Muscle layer of colon (tissue), 2 donors: ENCODE measurements around the gene TPSD1.
A peak's percentile ranks its signal among the peaks of the same experiment; 100 is the strongest.
"Not testable (repeated sequence)": the region's sequence is repeated elsewhere in the genome, so short reads cannot be mapped to it uniquely, and the experiment has no call there.

ENCODE experiments used
- H3K27ac ChIP-seq: one replicate; pipeline ENCODE4 v1.7.0; 2013; ENCODE audit warnings: low read depth, mild to moderate bottlenecking, low read length, moderate library complexity
- H3K27me3 ChIP-seq, 2 donors: one replicate each; pipeline ENCODE4 v1.7.0; 2013; ENCODE audit warnings: low read length in 2 of 2, mild to moderate bottlenecking in 2 of 2; ENCODE audit not compliant: insufficient read depth in 2 of 2, control insufficient read depth in 1 of 2
- H3K36me3 ChIP-seq: one replicate; pipeline ENCODE4 v1.7.0; 2013; ENCODE audit warnings: mild to moderate bottlenecking, low read length; ENCODE audit not compliant: insufficient read depth
- H3K4me1 ChIP-seq: one replicate; pipeline ENCODE4 v1.7.0; 2013; ENCODE audit warnings: mild to moderate bottlenecking, low read length; ENCODE audit not compliant: insufficient read depth
- H3K4me3 ChIP-seq, 2 donors: one replicate each; pipeline ENCODE4 v1.7.0; 2013; ENCODE audit warnings: low read length in 2 of 2, low read depth in 1 of 2, mild to moderate bottlenecking in 1 of 2, moderate library complexity in 1 of 2
- H3K9ac ChIP-seq: one replicate; pipeline ENCODE4 v1.7.0; 2013; ENCODE audit warnings: low read length
- H3K9me3 ChIP-seq: one replicate; pipeline ENCODE4 v1.7.0; 2013; ENCODE audit warnings: mild to moderate bottlenecking, low read length
- donor health status: abdominal sarcoma.
- donor health status: Adenocarcinoma of cecum.

The TPSD1 gene

GRCh38 chr16:1222553-1223354, 33.1 kb upstream of the TPSD1 start:
- no peaks in the 10 kb centered on the region for H3K4me1 ChIP-seq
- no peak overlapping the region for H3K9ac ChIP-seq
- H3K9me3 ChIP-seq = no peaks in the 10 kb centered on the region
- H3K27ac ChIP-seq = no peak overlapping the region
- no peak overlapping the region for H3K4me3 ChIP-seq
- H3K27me3 ChIP-seq = no peaks in the 10 kb centered on the region
- H3K36me3 ChIP-seq = peaks cover 11% of the 10 kb centered on the region

- Histone ChIP-seq H3K27me3 (no peaks in the 10 kb centered on the region), H3K27ac (no peak overlapping the region), H3K9ac (no peak overlapping the region), H3K36me3 (peaks cover 7% of the 10 kb centered on the region), H3K9me3 (no peaks in the 10 kb centered on the region), H3K4me3 (no peak overlapping the region), H3K4me1 (no peaks in the 10 kb centered on the region)
Measured at GRCh38 chr16:1223355-1224214, 32.3 kb upstream of the TPSD1 start.

- H3K27ac ChIP-seq = peak overlapping the region; percentile 23
Measured at GRCh38 chr16:1224558-1224957, 31.3 kb upstream of the TPSD1 start.

GRCh38 chr16:1225051-1225451, 30.8 kb upstream of the TPSD1 start, which contains the start of gene TPSG1:
TPSG1 (minus strand) TSS chr16:1225268; CDS start chr16:1225252, 16 bp downstream.
- H3K27ac ChIP-seq = peak within 1 kb of the TSS; percentile 23
- no peaks in the 10 kb centered on the region for H3K4me1 ChIP-seq
- H3K4me3 ChIP-seq = no peak within 1 kb of the TSS
- no peaks in the 10 kb centered on the region for H3K9me3 ChIP-seq
- H3K9ac ChIP-seq = no peak within 1 kb of the TSS
- no peaks in the 10 kb centered on the region for H3K36me3 ChIP-seq
- H3K27me3 ChIP-seq = no peaks in the 10 kb centered on the region

More at GRCh38 chr16:1224558-1224957, 31.3 kb upstream of the TPSD1 start:
- H3K27me3 ChIP-seq = no peaks in the 10 kb centered on the region
- no peaks in the 10 kb centered on the region for H3K9me3 ChIP-seq
- H3K4me3 ChIP-seq = no peak overlapping the region
- H3K4me1 ChIP-seq = no peaks in the 10 kb centered on the region
- H3K36me3 ChIP-seq = peaks cover under 1% of the 10 kb centered on the region
- H3K9ac ChIP-seq = no peak overlapping the region

GRCh38 chr16:1225728-1226311, 30.0 kb upstream of the TPSD1 start:
- not testable (repeated sequence) for H3K9ac ChIP-seq, H3K4me1 ChIP-seq, H3K9me3 ChIP-seq, H3K27me3 ChIP-seq, H3K27ac ChIP-seq, H3K4me3 ChIP-seq, H3K36me3 ChIP-seq

- not testable (repeated sequence) for H3K9me3 ChIP-seq, H3K4me3 ChIP-seq, H3K9ac ChIP-seq, H3K4me1 ChIP-seq, H3K36me3 ChIP-seq, H3K27ac ChIP-seq, H3K27me3 ChIP-seq
Measured at GRCh38 chr16:1226692-1227091, 29.2 kb upstream of the TPSD1 start.

GRCh38 chr16:1228227-1228626, 27.6 kb upstream of the TPSD1 start:
- H3K9me3 ChIP-seq, H3K9ac ChIP-seq, H3K4me3 ChIP-seq, H3K27ac ChIP-seq, H3K27me3 ChIP-seq, H3K36me3 ChIP-seq, H3K4me1 ChIP-seq: not testable (repeated sequence)

- H3K27ac ChIP-seq, H3K4me3 ChIP-seq, H3K36me3 ChIP-seq, H3K9me3 ChIP-seq, H3K4me1 ChIP-seq, H3K9ac ChIP-seq, H3K27me3 ChIP-seq: not testable (repeated sequence)
Measured at GRCh38 chr16:1229476-1229875, 26.4 kb upstream of the TPSD1 start.

GRCh38 chr16:1230084-1230470, 25.8 kb upstream of the TPSD1 start, which contains the start of gene TPSB2:
TPSB2 (minus strand) TSS chr16:1230184; CDS start chr16:1229951, 233 bp downstream.
- H3K27me3 ChIP-seq, H3K27ac ChIP-seq, H3K9ac ChIP-seq, H3K4me3 ChIP-seq, H3K4me1 ChIP-seq, H3K36me3 ChIP-seq, H3K9me3 ChIP-seq: not testable (repeated sequence)

GRCh38 chr16:1230471-1231212, 25.2 kb upstream of the TPSD1 start:
- H3K27me3 ChIP-seq, H3K4me3 ChIP-seq, H3K4me1 ChIP-seq, H3K27ac ChIP-seq, H3K9ac ChIP-seq, H3K9me3 ChIP-seq, H3K36me3 ChIP-seq: not testable (repeated sequence)

- H3K4me1 ChIP-seq, H3K27ac ChIP-seq, H3K36me3 ChIP-seq, H3K9ac ChIP-seq, H3K9me3 ChIP-seq, H3K4me3 ChIP-seq, H3K27me3 ChIP-seq: not testable (repeated sequence)
Measured at GRCh38 chr16:1231301-1231700, 24.6 kb upstream of the TPSD1 start.
